ENCODE data around the gene PALLD. TPM values are rescaled to one million over a fixed set of nuclear protein-coding genes. Genes with fewer than 3 reads are reported as not detected.
"Not testable (repeated sequence)": the region's sequence is repeated elsewhere in the genome, so short reads cannot be mapped to it uniquely, and the experiment has no call there.

Gene PALLD
- total RNA-seq, 1 donor from 2014 or later: 121 TPM

DNA sequence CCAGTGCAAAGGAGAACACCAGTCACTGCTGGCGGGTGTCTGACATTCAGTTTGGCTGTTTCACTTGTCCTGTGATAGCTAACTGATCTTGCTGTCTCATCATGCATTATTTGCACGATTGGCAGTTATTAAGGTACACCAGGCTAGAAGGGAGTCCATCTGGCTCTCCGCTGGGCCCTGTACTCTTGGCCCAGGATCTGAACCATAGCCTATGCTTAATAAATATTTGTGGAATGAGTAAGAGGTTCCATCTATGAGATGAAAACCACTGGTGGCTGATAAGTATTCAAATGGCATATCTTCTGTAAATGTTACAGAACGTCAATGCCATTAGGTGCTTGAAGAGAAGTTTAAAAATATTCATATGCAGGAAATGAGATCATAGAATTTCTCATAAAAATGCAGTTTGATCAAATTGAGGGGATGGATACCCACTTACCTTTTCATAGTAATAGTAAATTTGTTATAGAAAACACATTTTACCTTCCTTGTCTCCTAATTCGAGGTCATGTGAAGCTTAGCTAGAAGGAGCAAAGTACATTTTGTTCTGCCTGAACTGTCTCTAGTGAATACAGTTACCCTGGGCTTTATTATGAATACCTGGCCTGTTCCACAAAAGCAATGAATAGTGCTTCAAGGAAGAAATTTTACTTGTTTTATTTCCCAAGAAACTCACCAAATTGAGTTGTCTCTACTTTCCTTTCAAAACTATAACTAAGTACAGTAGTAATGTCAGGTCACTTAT, 299.7 kb downstream of the PALLD start:
- DNase-seq: no peak

DNA sequence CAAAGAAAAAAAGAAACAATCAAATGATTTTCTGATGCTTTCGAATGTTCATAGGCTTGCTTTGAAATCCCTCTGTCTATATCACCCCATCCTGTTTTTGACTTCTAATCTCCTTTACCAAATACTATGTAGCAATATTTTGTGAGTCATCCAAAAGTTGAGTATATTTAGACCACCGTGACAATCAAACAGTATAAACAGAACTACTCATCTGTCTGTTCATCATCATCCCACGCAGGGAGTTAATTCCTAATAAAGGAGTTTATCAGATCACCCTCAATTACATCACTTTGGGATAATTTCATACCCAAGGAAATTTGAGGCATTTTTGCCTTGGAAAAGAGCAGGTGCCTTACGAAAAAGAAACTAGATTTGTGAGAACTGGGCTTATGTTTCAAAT, 300.3 kb downstream of the PALLD start:
- DNase-seq: no peak

DNA sequence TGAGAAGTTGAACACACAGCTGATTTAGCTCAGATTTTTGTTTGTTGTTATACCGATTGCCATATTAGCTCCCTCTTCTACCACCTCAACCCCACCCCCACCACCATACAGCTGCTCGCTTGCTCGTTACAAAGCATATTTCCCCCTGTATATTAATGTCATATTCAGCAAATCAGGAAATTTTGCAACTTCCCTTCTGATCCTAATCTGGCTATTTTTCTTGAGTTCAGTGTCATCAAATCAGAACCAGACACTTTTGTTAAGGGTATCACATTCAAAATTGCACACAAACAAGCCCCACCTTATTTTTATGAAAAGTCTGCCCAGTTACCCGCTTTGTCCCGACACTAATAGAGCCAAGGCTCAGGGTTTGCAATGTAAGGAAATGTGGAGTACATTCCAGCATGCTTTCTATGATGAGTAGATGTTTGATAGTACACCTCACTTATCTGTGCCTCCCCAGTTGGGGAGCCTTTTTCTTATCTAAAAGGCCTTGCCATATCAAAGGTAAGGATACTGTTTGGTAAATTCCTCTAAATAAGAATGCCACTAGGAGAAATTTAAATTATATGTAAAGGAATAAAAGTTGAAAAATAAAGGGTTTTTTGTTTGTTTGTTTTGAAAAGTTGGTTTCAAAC, 301.0 kb downstream of the PALLD start:
- no peak for DNase-seq

DNA sequence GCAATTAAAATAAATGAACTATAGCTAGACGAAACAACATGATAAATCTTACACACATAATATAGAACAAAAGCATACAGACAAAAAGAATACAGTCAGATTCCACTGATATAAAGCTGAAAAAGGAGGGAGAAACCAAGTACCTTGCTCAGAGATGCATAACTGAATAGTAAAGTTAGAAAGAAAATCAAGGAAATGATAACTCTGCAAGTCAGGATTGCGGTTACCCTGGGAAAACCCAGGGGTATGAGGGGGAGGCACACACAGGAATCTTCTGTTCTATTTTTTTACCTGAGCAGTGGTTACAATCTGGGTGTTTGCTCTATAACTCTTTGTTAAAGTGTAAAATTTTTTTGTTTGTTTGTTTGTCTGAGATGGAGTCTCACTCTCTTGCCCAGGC, 304.1 kb downstream of the PALLD start:
- DNase-seq: no peak

DNA sequence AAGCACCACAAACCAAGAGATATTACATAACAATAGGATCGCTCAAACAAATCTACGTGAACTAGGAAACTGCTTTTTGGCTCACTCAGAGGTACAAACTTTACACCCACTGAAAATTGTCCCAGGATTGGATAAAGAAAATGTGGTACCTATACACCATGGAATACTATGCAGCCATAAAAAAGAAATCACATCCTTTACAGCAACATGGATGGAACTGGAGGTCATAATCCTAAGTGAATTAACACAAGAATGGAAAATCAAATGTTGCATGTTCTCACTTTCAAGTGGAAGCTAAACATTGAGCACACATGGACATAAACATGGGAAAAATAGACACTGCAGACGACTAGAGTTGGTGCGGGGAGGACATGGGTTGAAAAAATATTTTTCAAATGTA, 305.4 kb downstream of the PALLD start:
- DNase-seq: no peak

DNA sequence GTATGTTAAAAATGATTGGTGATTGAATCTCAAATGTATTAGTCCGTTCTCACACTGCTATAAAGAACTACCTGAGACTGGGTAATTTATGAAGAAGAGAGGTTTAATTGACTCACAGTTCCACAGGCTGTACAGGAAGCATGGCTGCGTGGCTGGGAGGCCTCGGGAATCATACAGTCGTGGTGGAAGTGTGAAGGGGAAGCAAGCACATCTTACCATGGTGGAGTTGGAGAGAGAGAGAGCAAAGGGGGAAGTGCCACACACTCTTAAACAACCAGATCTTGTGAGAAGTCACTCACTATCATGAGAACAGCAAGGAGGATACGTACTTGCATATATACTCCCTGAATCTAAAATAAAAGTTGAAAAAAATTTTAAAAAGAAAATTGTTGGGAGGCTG, 306.2 kb downstream of the PALLD start:
- not testable (repeated sequence) for DNase-seq

DNA sequence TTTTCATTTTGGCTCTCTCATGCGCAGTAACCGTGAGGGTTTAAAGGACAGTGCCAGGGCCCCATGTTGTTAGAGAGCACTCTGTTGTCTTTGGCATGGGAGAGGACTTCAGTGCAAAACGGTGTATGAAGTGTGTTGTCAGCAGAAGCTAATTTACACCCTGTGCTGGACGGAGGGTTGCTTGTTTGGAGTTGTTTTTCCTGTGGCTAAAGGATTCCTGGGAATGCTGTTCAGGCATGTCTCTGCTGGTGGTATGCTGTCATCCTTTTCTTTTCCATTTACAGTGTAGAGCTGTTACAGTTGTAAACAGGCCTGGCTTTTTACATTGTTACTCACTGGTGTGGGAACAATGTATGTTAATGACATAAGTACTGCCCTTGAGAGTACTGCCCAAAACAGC, 306.9 kb downstream of the PALLD start:
- DNase-seq: peak; percentile 54

DNA sequence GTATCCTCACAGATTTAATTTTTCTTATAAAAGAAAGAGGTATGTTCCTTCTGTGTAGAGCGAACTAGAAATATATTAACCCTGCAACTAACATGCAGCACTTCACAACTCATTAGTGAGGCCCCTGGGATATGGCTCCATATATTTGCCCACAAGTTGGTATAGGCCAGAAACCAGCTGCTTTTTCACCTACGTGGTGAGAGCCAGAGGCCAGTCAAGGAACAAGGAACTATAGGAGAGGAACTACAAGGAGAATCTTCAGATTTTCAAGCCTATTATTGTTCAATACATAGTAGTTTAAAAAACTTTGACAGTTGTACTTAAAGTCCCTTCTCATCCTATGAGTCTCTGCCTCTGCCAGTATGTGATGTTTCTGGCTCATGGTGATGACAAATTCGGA, 307.3 kb downstream of the PALLD start:
- no peak for DNase-seq

DNA sequence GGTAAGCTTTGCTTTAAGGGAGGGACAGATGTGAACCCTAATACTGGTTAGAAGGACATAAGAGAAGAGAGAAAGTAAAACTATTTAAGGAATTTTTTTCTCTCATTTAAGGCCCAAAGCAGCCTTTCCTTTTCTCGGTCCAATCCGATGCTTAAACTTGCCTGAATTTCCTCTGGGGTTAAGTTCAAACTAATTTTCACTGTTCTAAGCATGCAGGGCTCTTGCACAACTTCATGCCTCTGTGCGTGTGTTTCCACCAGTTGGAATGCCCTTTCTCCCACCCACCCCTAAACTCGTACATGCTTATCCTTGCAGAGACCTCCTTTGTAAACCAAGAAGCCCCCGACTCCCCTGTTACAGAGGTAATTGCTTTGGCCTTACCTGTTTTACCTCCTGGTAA, 308.5 kb downstream of the PALLD start:
- DNase-seq: no peak

DNA sequence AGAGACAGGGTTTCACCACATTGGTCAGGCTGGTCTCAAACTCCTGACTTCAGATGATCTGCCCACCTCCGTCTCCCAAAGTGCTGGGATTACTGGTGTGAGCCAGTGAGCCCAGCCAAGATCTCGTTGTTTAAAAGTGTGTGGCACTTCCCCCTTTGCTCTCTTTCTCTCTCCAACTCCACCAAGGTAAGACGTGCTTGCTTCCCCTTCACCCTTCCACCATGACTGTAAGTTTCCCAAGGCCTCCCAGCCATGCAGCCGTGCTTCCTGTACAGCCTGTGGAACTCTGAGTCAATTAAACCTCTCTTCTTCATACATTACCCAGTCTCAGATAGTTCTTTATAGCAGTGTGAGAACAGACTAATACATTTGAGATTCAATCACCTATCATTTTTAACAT, 309.4 kb downstream of the PALLD start:
- DNase-seq: not testable (repeated sequence)

DNA sequence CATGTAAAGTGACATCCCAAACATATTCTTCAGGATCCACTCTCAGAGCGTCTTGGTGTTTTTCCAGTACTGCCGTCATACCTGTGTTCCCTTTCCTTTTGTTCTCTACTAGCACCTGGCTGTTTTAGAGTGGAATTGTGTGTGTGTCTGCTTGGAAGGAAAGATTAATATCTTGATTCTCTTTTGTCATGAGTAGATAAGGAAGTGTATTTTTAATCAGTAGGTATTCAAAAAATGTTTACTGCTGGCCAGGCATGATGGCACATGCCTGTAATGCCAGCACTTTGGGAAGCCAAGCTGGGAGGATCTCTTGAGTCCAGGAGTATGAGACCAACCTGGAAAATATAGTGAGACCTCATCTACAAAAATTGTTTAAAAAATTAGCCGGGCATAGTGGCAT, 314.4 kb downstream of the PALLD start:
- no peak for DNase-seq

DNA sequence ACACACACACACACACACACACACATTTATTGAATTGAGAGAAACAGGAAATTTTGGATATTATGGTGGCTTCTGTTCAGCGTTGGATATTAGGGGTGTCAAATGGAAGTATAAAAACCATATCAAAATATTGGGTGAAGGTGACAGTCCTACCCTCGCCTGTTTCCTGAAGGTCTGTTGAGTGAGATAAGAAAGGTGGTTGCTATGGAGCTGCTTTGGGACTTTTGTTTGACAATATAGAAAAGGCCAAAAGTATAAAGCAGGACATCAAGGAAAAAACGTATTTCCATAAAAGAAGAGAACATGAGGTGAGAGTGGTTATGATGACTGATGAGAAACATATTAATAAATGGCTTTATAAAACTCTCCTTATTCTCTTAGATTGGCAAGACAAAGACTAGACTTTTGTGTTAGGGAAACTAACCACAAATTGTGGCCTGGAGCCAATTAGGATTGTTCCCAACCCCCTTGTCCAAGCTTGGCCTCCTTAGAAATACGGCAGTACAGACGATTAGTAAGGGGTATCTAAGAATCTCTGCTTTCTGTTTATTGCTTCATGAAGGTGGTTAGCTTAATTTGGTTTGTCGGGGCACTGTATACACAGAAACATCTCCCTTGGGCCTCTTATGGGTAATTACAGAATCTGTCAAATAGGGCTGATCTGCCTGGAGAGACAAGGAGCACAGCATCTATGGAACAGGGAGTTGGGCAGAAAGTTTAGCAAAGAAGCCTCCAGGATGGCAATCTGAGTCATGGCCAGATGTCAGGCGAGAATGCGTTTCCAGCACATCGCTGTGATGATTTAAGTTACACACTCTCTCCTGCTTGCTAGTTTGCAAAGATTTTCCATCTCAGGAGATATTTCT, 315.2 kb downstream of the PALLD start:
- peak; percentile 26 for DNase-seq

DNA sequence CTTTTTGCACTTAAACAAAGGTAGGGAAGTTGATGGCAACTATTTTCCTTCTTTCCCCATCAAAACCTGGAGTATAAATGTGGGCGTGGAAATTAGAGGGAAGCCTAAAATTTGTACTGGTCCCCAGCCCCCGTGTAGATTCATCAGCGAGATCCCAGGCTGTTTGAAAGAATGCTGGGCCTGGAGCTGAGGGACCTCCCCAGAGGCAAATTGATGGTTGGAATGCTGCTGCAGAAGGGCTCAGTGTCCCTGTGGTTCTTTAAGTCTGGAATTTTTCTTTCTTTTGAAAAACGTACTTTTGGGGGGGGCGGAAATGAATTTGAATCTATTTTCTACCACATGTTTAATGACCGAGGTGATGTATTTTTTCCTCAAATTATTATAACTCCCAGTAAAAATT, 316.0 kb downstream of the PALLD start:
- no peak for DNase-seq

DNA sequence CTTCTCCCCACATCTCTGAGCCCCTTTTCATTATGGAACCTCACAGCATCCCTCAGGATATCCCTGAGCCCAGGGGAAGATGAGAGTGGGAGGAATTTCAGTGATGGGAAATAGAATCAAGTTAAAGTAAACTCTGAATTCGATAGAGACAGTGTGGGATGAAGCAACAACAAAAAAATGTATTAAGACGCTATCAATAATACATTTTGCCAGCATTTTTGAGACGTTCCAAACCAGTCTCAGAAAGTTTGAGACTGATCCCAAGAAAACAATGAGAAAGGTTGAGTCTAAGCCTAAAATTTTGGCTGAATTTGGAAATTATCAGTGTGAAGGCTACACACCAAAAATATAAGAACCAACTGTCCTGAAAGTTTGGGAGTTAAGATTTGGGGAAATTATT, 317.0 kb downstream of the PALLD start:
- DNase-seq: no peak

DNA sequence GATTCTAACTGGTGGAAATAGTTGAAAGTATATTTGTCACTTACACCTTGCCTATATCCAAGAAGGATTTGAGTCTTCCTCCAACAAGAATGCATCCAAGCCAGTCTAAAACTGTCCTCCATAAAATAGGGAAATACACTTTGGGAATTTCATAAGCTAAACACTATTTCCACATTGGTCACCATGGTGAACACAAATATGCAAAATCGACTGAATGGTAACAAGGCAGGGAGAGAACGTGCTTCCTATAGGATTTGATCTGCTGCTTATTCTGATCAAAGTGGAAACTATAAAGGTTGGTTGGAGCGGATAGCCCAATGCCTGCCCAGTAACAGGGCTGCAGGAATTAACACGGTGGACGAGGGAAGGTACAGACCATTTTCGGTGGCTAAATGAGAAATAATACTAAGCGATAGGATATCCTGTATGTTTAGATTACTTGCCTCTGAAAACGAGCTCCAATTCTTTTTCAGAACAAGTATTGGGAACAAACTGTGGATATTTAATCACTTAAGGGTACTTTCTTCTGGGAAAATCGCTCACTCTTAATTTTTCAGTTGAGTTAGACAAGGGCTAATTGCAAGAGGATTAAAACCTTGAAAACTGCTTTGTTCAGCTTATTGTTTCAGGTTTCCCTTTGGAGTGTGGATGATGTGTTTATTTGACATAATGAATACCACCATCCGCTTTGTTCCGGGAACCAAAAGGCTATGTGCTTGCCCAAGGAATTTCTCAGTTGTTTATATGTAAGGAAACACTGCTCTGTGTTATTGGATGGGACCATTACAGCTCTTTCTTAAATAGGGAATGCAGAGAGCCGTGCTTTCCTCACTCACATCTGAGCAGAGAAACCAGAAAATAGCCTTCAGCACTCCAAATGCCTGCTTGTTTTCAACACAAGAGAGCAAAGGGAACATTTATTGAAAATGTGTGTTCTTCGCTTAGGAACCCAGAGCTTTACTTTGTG, 318.8 kb downstream of the PALLD start:
- peak; percentile 89 for DNase-seq

DNA sequence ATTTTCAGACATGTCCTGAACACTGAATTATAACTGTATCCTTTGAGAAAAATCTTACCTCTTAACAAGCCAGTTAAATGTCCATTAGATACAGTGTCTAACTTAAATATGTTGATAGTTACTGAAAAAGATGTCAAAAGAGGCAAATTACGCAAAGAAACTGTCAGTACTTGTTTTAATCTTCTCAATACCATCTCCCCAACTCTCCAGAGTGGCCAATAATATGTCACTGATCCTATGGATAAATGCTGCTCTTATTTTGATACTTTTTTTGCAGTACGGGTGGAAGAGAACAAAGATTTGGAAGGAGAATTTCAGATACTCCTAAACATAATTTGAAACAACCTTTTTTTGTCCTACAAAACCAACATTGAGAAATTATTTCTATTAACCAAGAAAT, 320.5 kb downstream of the PALLD start:
- no peak for DNase-seq

DNA sequence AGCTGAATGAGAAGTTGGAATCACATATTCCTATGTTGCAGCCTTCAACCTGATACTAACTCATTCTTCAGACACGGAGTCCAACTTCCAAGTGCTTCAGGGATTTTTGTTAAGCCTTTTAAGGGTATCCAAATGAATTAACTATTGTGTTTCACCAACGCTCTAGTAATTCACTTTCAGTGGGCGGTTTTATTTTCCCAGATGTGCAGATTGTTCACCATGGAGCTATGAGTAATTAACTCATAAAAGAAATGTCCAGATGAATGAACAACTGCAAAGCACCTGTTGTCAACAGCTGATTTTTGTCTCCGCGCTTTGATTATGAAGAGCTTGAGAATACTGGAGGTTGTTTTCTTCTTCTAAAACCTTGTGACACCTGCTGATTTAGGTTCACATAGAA, 325.6 kb downstream of the PALLD start:
- no peak for DNase-seq

DNA sequence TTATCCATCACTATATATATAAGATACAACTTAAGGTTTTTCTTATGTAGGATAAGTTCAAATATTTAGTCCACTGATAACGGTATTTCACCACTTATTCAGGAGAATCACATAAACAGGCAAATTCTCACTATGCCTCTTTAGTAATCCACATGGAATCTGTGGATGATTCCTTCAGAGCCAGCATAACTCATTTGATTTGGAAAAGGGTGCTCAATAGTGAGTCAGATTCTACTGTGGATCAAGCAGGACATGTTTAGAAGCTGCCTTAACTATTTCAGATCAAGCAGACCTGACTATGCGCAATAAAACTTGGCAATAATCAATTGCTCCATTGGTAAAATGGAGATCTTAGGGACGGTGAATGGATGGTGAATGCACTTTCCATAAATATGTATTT, 329.1 kb downstream of the PALLD start:
- DNase-seq: no peak

DNA sequence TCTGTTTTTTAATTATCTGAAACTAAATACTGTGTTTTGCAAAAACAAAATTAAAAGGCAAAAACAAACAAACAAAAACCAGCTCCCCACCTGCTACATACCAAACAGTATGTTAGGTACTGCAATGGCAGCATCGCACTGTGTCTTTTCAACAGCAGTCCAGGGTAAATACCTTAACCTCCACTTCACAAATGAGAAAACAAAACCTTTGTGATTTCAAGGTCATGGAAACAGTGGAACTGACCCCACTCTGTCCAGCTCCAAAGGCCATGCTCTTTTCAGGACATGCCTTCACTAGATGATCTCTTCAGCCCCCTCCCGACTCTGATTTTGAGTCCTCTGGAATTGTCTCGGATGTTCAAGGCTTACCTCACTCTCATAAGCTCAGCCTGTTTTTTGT, 329.8 kb downstream of the PALLD start:
- DNase-seq: no peak

DNA sequence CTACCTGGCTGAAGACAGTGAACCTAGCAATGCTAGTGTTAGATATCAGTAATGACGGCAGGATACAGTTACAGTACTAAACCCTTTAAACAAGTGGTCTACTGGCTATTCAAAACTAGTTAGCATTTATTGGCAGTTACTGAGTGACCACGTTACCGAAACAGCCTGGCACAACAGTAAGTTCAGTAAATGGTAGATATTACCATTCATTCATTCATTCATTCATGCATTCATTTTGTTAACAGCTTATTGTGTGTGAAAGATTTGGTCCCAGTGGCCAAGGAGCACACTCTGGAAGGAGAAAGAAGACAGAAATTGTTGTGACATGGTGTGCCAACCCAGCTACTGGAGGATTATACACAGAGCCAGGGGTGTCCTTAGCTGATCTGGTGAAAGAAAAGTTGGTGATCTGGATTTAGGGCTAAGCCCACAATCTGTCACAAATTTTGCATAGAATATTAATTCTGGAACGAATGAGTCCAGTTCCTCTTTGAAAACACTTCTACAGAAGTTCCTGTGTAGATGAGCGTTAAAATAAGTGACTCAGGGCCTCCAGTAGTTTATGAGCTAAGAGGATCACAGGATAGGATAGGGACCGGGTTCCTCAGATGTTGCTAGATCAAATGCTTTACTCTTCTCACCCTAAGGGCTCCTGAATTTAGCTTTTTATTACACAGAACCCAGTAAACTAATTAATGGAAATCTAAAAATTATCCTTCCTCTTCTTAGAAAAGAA, 334.1 kb downstream of the PALLD start:
- DNase-seq: no peak

DNA sequence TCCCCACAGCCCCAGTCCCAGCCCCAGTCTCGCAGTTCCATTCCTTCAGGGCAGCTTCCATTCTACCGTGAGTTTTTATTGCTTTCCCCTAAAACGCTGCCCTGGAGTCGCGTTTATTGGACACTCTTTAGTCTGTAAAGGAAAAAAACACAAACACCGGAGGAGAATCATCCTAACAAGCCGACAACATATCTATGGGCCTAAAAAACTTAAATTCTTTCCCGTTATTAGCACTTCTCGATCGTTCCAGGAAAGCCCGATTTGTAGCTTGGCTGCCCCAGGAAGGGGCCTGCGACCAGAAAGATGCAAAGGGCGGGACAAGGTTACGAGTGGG, 334.7 kb downstream of the PALLD start:
- peak; percentile 32 for DNase-seq

All from skin of body (tissue), 2 donors.